Uterus (tissue), 4 donors: ENCODE data around the gene TIMM13. TPM values are rescaled to one million over a fixed set of nuclear protein-coding genes. Genes with fewer than 3 reads are reported as not detected.

ENCODE experiments used
- DNase-seq, 2 donors: peaks; one replicate each; pipeline ENCODE4 v3.0.0-alpha.2; 2019 to 2020
- H3K27ac ChIP-seq, 2 donors: fragments of 200-600 bp; sonication (generic); 1 replicate in 1 of 2; 2 replicates in 1 of 2; pipeline ENCODE4 v1.5.1; 2016 to 2018
- H3K27me3 ChIP-seq, 2 donors: fragments of 200-600 bp; sonication (generic); one replicate each; pipeline ENCODE4 v1.5.1; 2018 to 2019; ENCODE audit warnings: control low read depth in 1 of 2
- H3K36me3 ChIP-seq, 2 donors: fragments of 200-600 bp; sonication (generic); one replicate each; pipeline ENCODE4 v1.5.1; 2019; ENCODE audit warnings: control low read depth in 1 of 2
- H3K4me1 ChIP-seq, 2 donors: fragments of 200-600 bp; sonication (generic); one replicate each; pipeline ENCODE4 v1.5.1; 2018 to 2019; ENCODE audit warnings: control low read depth in 1 of 2
- H3K4me3 ChIP-seq, 2 donors: fragments of 200-600 bp; sonication (generic); 1 replicate in 1 of 2; 2 replicates in 1 of 2; pipeline ENCODE4 v1.5.1; 2018 to 2019; ENCODE audit warnings: mild to moderate bottlenecking in 1 of 2
- H3K9me3 ChIP-seq, 2 donors: fragments of 200-600 bp; sonication (generic); one replicate each; pipeline ENCODE4 v1.5.1; 2019; ENCODE audit warnings: control low read depth in 1 of 2
- POLR2A ChIP-seq, 2 donors: fragments of 450-650 bp; IDR thresholded peaks; one replicate each; pipeline ENCODE4 v1.6.1; 2016; ENCODE audit warnings: antibody characterized with exemption in 2 of 2, mild to moderate bottlenecking in 1 of 2, moderate library complexity in 1 of 2
- intact Hi-C: fragments of 100-400 bp; cut with DNase I; formaldehyde crosslinking; loops from one replicate; pipeline ENCODE4 v1.15.1; 2023; ENCODE audit warnings: low total_unique reads
- total RNA-seq, 4 donors: library from RNA; depleted of rRNA in 3 of 4; stranded (reverse); fragments of >200 nt in 3 of 4; gene quantifications; one replicate each; pipeline versions ENCODE4 v1.1.0 to v1.2.4, GENCODE V29; 2014 to 2023
- TF ChIP-seq, protein P1 (sequence below), 4 experiments: fragments of 200-600 bp in 2 of 4; fragments of 450-650 bp in 2 of 4; sonication (generic) in 2 of 4; IDR thresholded peaks; one replicate each; pipeline ENCODE4 v1.5.1; 2016 to 2019; ENCODE audit warnings: antibody characterized with exemption in 4 of 4, mild to moderate bottlenecking in 2 of 4, moderate library complexity in 1 of 4
- donor health status: DM: yes; HTN: yes; CAD: no.

The TIMM13 gene
- total RNA-seq, 4 donors from 2014 or later: 6.5 to 53.8 (median 31.9) TPM

DNA sequence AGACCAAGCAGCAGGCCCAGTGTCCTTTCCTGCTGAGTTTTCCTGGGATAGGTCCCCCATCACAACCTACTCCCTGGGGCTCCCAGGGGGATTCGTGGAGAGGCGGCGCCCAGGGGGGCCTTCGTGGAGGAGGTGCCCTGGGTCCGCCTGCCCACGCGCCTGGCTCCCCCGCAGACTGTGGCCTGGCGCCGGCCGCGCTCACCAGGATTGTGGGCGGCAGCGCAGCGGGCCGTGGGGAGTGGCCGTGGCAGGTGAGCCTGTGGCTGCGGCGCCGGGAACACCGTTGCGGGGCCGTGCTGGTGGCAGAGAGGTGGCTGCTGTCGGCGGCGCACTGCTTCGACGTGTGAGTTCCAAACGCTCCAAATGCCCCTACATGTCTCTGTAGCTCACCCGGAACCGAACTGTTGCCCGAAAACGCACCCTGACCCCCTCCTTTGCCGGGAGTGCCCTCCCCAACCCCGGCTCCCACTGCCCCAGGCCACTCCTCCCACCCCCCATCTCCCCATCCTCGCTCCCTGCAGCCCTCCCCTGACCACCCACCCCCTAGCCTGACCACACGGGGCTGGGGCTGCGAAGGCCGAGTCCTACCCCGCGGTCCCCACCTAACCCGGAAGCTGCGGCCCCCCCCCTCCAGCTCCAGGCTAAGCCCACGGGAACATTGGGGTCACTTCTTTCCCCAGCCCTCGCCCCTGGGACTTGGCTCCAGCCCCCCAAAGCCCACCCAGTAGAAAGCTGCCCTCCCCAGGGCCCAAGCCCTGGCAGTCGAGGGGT lies 3.3 kb downstream of the TIMM13 start:
- Histone ChIP-seq H3K4me1 (peaks cover 6 to 29% of the 10 kb centered on the region in 2 donors), H3K27ac (no peak overlapping the region), H3K9me3 (no peaks in the 10 kb centered on the region), H3K36me3 (no peaks in the 10 kb centered on the region), H3K27me3 (no peaks in the 10 kb centered on the region), H3K4me3 (no peak overlapping the region)
- intact Hi-C loops: no loop called here
- DNase-seq: no peak
- TF ChIP-seq, protein P1, sequence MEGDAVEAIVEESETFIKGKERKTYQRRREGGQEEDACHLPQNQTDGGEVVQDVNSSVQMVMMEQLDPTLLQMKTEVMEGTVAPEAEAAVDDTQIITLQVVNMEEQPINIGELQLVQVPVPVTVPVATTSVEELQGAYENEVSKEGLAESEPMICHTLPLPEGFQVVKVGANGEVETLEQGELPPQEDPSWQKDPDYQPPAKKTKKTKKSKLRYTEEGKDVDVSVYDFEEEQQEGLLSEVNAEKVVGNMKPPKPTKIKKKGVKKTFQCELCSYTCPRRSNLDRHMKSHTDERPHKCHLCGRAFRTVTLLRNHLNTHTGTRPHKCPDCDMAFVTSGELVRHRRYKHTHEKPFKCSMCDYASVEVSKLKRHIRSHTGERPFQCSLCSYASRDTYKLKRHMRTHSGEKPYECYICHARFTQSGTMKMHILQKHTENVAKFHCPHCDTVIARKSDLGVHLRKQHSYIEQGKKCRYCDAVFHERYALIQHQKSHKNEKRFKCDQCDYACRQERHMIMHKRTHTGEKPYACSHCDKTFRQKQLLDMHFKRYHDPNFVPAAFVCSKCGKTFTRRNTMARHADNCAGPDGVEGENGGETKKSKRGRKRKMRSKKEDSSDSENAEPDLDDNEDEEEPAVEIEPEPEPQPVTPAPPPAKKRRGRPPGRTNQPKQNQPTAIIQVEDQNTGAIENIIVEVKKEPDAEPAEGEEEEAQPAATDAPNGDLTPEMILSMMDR (IDR thresholded peaks at IDR 0.05): no peak
- TF ChIP-seq POLR2A (IDR thresholded peaks at IDR 0.05): no peak

- no peaks in the 10 kb centered on the region for H3K9me3 ChIP-seq
- TF ChIP-seq POLR2A (IDR thresholded peaks at IDR 0.05): no peak
- TF ChIP-seq, protein P1 (IDR thresholded peaks at IDR 0.05): no peak
- H3K4me1 ChIP-seq: peaks cover 6 to 23% of the 10 kb centered on the region in 2 donors
- no peak overlapping the region for H3K27ac ChIP-seq
- H3K27me3 ChIP-seq: no peaks in the 10 kb centered on the region
- no peak overlapping the region for H3K4me3 ChIP-seq
- no peaks in the 10 kb centered on the region for H3K36me3 ChIP-seq
- intact Hi-C loops: no loop called here
- no peak for DNase-seq
Measured at GRCh38 chr19:2423071-2423914, 4.1 kb downstream of the TIMM13 start.

DNA sequence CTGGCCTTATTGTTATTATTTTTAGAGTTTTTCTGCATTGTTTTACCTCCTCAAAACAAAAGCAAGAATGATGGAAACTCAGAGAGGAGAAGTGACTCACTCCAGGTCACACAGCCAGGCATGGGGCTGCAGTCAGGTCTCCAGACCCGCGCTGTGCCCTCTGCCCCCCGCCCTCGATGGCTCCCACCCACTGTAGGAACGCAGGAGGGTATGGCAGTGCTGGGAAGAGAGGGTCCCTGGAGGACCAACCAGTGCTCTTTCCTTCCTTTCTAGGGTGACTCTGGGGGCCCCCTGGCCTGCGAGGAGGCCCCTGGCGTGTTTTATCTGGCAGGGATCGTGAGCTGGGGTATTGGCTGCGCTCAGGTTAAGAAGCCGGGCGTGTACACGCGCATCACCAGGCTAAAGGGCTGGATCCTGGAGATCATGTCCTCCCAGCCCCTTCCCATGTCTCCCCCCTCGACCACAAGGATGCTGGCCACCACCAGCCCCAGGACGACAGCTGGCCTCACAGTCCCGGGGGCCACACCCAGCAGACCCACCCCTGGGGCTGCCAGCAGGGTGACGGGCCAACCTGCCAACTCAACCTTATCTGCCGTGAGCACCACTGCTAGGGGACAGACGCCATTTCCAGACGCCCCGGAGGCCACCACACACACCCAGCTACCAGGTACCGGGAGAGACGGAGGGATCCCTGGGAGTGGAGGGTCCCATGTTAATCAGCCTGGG lies 5.6 kb downstream of the TIMM13 start:
- H3K9me3 ChIP-seq: no peaks in the 10 kb centered on the region
- peaks cover 6 to 20% of the 10 kb centered on the region in 2 donors for H3K4me1 ChIP-seq
- TF ChIP-seq, protein P1 (IDR thresholded peaks at IDR 0.05): no peak
- TF ChIP-seq POLR2A (IDR thresholded peaks at IDR 0.05): no peak
- H3K36me3 ChIP-seq: no peaks in the 10 kb centered on the region
- intact Hi-C loops: no loop called here
- no peak overlapping the region for H3K27ac ChIP-seq
- DNase-seq: no peak
- H3K27me3 ChIP-seq: no peaks in the 10 kb centered on the region
- no peak overlapping the region for H3K4me3 ChIP-seq

GRCh38 chr19:2420490-2420889 lies 6.9 kb downstream of the TIMM13 start:
- intact Hi-C loops: no loop called here
- no peaks in the 10 kb centered on the region for H3K9me3 ChIP-seq
- no peak for TF ChIP-seq POLR2A (IDR thresholded peaks at IDR 0.05)
- TF ChIP-seq, protein P1 (IDR thresholded peaks at IDR 0.05): no peak

More at GRCh38 chr19:2420490-2420889, 6.9 kb downstream of the TIMM13 start:
- Histone ChIP-seq H3K4me1 (peaks cover 0 to 8% of the 10 kb centered on the region in 2 donors), H3K27ac (no peak overlapping the region), H3K36me3 (no peaks in the 10 kb centered on the region), H3K27me3 (no peaks in the 10 kb centered on the region), H3K4me3 (no peak overlapping the region)
- DNase-seq: no peak
